DMS53 treated with DMSO at 0.1 percent for 48 hours (cell line): ENCODE measurements around the gene SLC22A31.

Experiments used
- DNase-seq: peaks from one replicate; lab custom pipeline; 2025; ENCODE audit not compliant: unreplicated experiment; lab: John Stamatoyannopoulos, UW

Gene SLC22A31

GRCh38 chr16:89217138-89217387, 16.7 kb upstream of the SLC22A31 start:
- no peak for DNase-seq

- peak; percentile 55 for DNase-seq
These were observed 16.2 kb upstream of the SLC22A31 start for GRCh38 chr16:89216315-89217137.

GRCh38 chr16:89210904-89211515, 10.7 kb upstream of the SLC22A31 start:
- DNase-seq: no peak

- DNase-seq: no peak
These were observed 10.0 kb upstream of the SLC22A31 start for GRCh38 chr16:89210165-89210903.

GRCh38 chr16:89209522-89210044, 9.2 kb upstream of the SLC22A31 start:
- no peak for DNase-seq

- DNase-seq: no peak
These were observed 7.7 kb upstream of the SLC22A31 start for GRCh38 chr16:89207993-89208392.

GRCh38 chr16:89202422-89203215, 2.3 kb upstream of the SLC22A31 start:
- no peak for DNase-seq

- DNase-seq: peak; percentile 62
These were observed 1.4 kb upstream of the SLC22A31 start for GRCh38 chr16:89201439-89202377.

- no peak for DNase-seq
These were observed 594 bp upstream of the SLC22A31 start for GRCh38 chr16:89200850-89201411.

GRCh38 chr16:89199241-89200123, 855 bp downstream of the SLC22A31 start:
- DNase-seq: no peak

- DNase-seq: no peak
These were observed 1.7 kb downstream of the SLC22A31 start for GRCh38 chr16:89198417-89199240.

GRCh38 chr16:89197633-89198416, 2.5 kb downstream of the SLC22A31 start:
- DNase-seq: no peak

GRCh38 chr16:89197033-89197632, 3.2 kb downstream of the SLC22A31 start:
- DNase-seq: no peak

GRCh38 chr16:89195521-89196171, 4.7 kb downstream of the SLC22A31 start:
- no peak for DNase-seq

- no peak for DNase-seq
These were observed 5.7 kb downstream of the SLC22A31 start for GRCh38 chr16:89194340-89195311.
